Adipocyte (in vitro differentiated cells): Measurements from ENCODE around the gene RAB17.
"Not testable (repeated sequence)": the region's sequence is repeated elsewhere in the genome, so short reads cannot be mapped to it uniquely, and the experiment has no call there.

Source experiments
- DNase-seq: peaks from one replicate; pipeline ENCODE4 v3.0.0-alpha.2; 2015; ENCODE audit warnings: low read depth
- H3K27me3 ChIP-seq: replicated peaks from 2 replicates; pipeline ENCODE4 v1.7.0; 2013; ENCODE audit warnings: mild to moderate bottlenecking, low read length, moderate library complexity; ENCODE audit not compliant: control insufficient read depth, insufficient read depth
- H3K36me3 ChIP-seq: 2 replicates; pipeline ENCODE4 v1.7.0; 2013; ENCODE audit warnings: low read length, mild to moderate bottlenecking, moderate library complexity; ENCODE audit not compliant: control insufficient read depth, insufficient read depth, severe bottlenecking
- H3K4me1 ChIP-seq: 2 replicates; pipeline ENCODE4 v1.7.0; 2013; ENCODE audit warnings: mild to moderate bottlenecking, low read length, moderate library complexity; ENCODE audit not compliant: control insufficient read depth, insufficient read depth
- H3K4me3 ChIP-seq: 2 replicates; pipeline ENCODE4 v1.7.0; 2013; ENCODE audit warnings: mild to moderate bottlenecking, low read length, moderate library complexity
- H3K9ac ChIP-seq: 2 replicates; pipeline ENCODE4 v1.7.0; 2013; ENCODE audit warnings: mild to moderate bottlenecking, low read length, moderate library complexity
- H3K9me3 ChIP-seq: 2 replicates; pipeline ENCODE4 v1.7.0; 2013; ENCODE audit warnings: mild to moderate bottlenecking, low read length, moderate library complexity; ENCODE audit not compliant: control insufficient read depth

Gene RAB17

DNA sequence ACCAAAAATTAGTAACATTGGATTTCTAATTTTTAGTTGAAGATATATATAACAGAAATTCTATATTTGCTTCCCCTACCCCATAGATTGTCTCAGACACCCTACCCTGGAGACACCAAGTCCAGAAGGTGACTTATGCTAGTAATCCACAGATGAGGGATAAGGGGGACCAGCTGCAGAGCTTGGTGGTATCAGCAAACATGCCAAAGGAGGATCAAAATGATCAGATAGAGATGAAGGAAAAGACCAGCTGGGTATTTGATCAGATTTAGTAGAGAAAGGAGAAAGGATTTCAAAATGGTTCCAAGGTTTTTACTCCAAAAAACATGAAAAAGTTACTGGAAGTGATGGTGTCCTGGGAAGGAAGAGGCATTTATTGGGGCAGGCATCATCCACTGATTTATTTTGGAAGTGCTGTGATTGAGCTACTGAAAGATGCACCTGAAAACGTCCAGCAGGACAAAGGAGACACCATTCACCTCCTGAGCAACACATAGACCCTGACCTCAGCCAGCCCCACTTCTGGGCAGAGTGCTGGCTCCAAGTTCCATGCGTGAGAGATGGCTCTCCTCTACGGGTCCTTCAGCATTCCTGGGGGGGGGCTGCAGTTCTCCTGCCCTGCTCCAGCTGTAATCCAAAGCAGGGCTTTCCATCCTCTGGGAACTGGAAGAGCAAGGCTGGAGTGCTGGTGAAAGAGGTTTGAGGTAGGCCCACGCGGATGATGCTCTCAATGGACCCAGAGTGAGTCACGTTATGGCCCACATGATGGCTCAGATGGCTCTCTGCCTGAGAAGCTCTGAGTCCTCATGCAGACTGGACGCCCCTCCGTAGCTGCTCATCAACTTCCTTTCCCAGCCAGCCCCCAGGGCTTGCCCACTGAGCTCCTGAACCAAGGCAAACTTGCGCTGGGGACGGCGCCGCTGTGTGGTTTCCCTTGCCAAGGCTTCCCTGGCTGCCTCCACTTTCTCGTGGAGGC, 33.2 kb upstream of the RAB17 start:
- peaks cover 8% of the 10 kb centered on the region for H3K4me1 ChIP-seq
- no peaks in the 10 kb centered on the region for H3K9me3 ChIP-seq
- no peak for DNase-seq
- H3K36me3 ChIP-seq = no peaks in the 10 kb centered on the region
- no peaks in the 10 kb centered on the region for H3K27me3 ChIP-seq
- H3K4me3 ChIP-seq = no peak overlapping the region
- no peak overlapping the region for H3K9ac ChIP-seq

DNA sequence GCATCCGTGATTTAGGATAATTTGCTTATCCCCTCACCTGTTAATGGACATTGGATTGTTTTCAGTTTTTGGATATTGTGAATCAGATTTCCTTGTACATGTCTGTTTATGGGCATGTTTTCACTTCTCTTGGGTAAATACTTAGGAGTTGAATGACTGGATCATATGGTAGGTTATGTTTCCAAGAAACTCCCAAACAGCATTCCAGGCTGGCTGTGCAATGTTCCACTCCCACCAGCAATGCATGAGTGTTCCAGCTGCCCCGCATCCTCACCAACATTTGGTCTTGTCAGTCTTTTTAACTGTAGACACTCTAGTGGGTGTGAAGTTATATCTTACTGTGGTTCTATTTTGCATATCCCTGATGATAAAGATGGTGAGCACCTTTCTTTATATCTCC, 27.9 kb upstream of the RAB17 start:
- H3K36me3 ChIP-seq = no peaks in the 10 kb centered on the region
- H3K27me3 ChIP-seq = no peaks in the 10 kb centered on the region
- no peak overlapping the region for H3K9ac ChIP-seq
- no peaks in the 10 kb centered on the region for H3K9me3 ChIP-seq
- no peak overlapping the region for H3K4me3 ChIP-seq
- H3K4me1 ChIP-seq = peaks cover 28% of the 10 kb centered on the region
- DNase-seq = peak; percentile 59

DNA sequence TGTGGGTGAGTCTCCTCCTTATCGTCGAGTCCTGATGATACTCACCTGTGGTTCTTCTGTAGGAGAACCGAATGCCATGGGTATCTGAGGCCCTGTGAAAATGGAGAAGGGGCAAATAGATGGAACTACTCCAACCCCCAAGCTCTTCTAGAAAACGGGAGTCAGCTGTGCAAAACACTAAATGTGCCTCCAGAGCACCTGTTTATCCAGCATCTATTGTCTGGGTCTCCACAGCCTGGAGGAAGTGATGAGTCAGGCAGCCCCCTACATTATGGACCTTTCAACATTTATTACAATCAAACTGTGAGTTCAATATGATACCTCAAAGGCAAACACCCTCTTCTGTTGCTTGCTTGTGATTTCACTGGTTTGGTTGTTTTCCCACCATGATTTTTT, 27.1 kb upstream of the RAB17 start:
- no peaks in the 10 kb centered on the region for H3K9me3 ChIP-seq
- H3K9ac ChIP-seq = peak overlapping the region; percentile 79
- peaks cover 28% of the 10 kb centered on the region for H3K4me1 ChIP-seq
- no peaks in the 10 kb centered on the region for H3K27me3 ChIP-seq
- no peaks in the 10 kb centered on the region for H3K36me3 ChIP-seq
- H3K4me3 ChIP-seq = no peak overlapping the region
- DNase-seq = no peak

DNA sequence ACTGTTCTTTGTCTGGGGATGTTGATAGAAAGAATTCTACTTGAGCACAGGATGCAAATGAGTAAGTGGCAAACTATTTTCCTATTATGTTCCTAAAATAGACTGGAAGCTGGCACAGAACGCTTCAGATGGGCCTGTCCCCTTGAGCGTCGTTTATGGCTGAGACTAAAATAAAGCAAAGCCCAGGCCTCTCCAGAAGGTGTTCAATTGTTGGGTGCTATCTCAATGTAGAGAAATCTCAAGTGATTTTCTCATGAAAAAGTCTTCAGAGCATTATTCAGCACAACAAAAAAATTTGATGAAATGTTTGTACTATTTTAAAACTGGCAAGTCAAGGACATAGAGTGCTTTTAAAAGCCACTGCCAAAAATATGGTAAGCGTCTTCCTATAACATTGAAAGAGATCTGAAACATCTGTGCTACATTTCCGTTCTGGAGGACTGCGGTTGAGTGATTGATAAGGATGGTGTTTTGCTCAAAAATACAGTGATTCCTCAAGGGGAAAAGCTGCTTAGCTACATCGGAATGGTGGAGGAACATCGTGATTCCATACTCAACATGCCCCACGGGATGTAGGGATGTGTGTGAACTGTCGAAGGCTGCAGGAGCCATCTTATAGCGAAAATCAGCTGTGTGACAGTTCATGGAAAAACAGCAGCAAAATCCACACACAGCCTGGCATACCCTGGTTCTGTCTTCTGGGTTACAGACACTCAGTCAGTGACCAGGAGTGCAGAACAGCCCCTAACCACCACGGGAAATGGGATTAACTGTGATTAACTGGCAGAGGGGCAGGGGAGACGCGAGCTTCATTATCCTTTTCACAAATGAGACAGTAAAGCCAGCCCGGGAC, 26.4 kb upstream of the RAB17 start:
- H3K9me3 ChIP-seq = no peaks in the 10 kb centered on the region
- H3K4me3 ChIP-seq = peak overlapping the region; percentile 37
- DNase-seq = peak; percentile 85
- H3K9ac ChIP-seq = peak overlapping the region; percentile 79
- H3K4me1 ChIP-seq = peaks cover 28% of the 10 kb centered on the region
- no peaks in the 10 kb centered on the region for H3K27me3 ChIP-seq
- H3K36me3 ChIP-seq = no peaks in the 10 kb centered on the region

DNA sequence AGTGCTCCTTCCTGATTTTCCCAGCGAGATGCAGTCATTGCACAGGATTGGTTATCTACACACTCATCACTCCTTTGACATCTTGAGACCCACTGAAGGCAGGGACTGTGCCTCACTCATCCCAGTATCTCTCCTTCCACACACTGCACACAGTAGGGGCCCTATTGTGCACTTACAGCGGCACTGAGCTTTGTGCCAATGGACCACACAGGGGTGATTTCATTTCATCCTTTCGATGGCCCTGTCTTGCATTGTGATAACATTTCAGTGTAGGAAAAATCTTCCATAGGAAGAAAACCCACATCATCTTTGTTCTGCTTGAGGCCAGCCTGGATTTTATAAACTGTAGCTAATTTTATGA, 25.8 kb upstream of the RAB17 start:
- H3K4me1 ChIP-seq = peaks cover 28% of the 10 kb centered on the region
- H3K9me3 ChIP-seq = no peaks in the 10 kb centered on the region
- peak overlapping the region; percentile 79 for H3K9ac ChIP-seq
- H3K36me3 ChIP-seq = no peaks in the 10 kb centered on the region
- peak overlapping the region; percentile 37 for H3K4me3 ChIP-seq
- DNase-seq = no peak
- no peaks in the 10 kb centered on the region for H3K27me3 ChIP-seq

DNA sequence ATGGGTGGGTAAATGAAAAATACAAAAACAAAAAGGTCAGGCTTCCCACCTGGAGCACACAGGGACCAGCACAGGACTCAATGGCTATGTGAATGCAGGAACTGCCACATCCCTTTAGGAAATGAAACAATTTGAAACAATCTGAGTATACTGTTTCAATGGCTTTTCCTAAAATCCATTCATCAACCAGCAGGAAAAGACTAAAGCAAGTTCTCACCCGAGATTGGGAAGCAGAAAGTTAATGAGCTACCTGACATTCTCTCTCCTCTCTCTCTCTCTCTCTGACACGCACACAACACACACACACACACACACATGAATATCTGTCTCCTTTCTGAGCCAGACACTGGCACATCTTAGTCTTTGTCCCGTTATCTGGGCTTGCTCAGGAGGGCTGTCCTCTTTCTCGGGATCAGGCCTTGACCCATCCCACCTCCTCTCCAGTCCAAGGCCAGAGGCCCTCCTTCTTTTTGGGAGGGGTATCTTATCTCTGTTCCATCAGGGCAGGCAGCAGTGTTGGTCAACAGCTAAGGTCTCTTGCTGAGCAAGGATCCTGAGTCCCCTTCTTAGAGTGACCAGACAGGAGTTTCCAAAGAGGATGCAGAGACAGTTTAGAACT, 25.2 kb upstream of the RAB17 start:
- Histone ChIP-seq H3K4me3 (peak overlapping the region; percentile 37), H3K36me3 (no peaks in the 10 kb centered on the region), H3K9ac (peak overlapping the region; percentile 79), H3K9me3 (no peaks in the 10 kb centered on the region), H3K4me1 (peaks cover 28% of the 10 kb centered on the region), H3K27me3 (no peaks in the 10 kb centered on the region)
- no peak for DNase-seq

DNA sequence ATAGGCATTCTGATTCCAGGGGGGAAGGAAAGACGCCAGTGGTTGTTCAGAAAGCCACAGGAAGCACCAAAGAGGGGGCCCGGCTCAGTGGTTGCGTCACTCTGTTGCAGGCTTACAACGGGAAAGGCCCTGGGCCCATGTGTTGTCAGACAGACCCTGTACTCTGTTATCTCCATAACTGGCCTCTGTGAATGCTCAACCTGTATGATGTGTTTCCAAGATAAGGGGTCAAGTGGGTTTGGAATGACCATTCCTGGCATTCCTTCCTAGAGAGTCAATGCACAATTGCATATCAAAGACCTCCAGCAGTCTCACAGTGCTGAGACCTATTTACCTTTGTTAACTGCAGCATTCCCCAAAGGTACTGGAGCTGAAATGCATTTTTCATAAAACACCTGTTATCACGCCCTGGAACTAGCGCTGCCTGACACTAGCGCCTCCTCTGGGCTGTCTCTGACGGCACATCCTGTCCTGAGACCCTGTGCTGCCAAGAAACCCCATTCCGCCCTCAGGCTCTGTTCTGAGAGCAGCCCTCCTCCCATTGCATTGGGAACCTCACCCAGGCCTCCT, 23.7 kb upstream of the RAB17 start:
- Histone ChIP-seq H3K4me3 (no peak overlapping the region), H3K4me1 (peaks cover 28% of the 10 kb centered on the region), H3K27me3 (no peaks in the 10 kb centered on the region), H3K9me3 (no peaks in the 10 kb centered on the region), H3K9ac (no peak overlapping the region), H3K36me3 (no peaks in the 10 kb centered on the region)
- no peak for DNase-seq

DNA sequence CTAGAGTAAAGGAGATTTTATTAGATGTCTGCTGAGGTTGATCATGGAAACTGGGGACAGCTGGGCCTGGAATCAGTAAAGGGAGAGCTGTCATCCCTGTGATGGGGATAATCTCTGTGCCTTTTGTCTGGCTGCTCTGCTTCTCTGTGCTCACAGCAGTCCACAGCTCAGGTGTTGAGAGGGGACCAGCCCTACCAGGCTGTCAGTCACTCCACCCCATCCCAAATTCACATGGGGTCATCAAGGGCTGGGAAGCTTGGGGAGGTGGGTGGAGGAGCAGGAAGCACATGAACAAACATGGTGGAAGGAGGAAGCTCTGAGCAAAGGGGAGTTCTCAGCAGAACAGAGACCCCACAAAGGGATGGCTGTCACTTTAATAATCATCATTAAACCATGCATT, 23.1 kb upstream of the RAB17 start:
- no peak for DNase-seq
- Histone ChIP-seq H3K27me3 (no peaks in the 10 kb centered on the region), H3K36me3 (no peaks in the 10 kb centered on the region), H3K9ac (no peak overlapping the region), H3K4me1 (peaks cover 27% of the 10 kb centered on the region), H3K9me3 (no peaks in the 10 kb centered on the region), H3K4me3 (no peak overlapping the region)

DNA sequence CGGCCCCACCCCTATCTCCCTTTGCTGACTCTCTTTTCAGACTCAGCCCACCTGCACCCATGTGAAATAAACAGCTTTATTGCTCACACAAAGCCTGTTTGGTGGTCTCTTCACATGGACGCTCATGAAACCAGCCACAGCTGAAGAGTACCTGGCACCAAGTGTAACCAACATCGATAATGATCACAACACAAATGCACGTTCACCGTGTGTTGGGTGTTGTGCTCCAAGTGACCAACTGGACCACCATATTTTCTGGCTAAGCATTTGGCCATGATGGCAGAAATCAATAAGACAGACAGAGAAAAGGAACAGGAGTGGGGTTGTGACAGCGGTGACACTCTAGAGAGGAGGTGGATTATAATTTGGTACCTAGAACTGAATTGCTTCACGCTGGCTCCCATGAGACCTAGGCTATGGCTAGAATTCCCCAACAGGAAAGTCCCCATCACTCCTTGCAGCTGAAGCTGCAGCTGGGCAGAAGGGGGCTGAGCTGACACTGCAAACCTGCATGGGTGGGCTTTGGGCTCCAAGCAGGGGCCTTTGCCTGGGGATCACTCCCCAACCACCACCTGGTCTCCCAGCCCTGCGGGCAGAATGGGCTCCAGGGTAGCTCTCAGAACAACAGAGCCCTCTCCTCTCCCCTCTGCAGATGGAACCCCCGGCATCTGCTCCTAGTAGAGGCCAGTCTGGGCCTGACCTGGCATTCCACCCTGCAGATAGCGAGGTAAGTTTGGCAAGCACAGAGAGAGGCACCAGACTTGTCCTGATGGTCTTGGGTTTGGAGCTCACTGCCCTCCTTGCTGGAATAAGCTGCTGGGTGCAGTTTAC, 22.2 kb upstream of the RAB17 start:
- Histone ChIP-seq H3K9ac (no peak overlapping the region), H3K27me3 (no peaks in the 10 kb centered on the region), H3K9me3 (no peaks in the 10 kb centered on the region), H3K4me1 (peaks cover 22% of the 10 kb centered on the region), H3K4me3 (no peak overlapping the region), H3K36me3 (no peaks in the 10 kb centered on the region)
- no peak for DNase-seq

DNA sequence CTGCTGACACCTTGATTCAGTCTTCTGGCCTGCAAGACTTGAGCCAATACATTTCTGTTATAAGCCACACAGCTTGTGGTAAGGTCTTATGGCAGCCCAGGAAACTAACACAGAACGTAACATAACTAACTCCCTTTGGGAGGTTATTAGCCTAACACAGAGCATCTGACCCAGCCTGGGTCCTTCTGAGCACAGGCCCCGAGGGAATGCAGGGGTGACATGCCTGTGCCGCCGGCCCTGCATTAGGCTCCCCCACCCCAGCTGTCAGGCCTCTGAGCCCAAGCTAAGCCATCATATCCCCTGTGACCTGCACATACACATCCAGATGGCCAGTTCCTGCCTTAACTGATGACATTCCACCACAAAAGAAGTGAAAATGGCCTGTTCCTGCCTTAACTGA, 16.0 kb upstream of the RAB17 start:
- H3K4me3 ChIP-seq, DNase-seq, H3K36me3 ChIP-seq: not testable (repeated sequence)

More for the DNA sequence above, 16.0 kb upstream of the RAB17 start:
- H3K27me3 ChIP-seq, H3K9ac ChIP-seq, H3K4me1 ChIP-seq, H3K9me3 ChIP-seq: not testable (repeated sequence)
